WTC11 (cell line): Measurements from ENCODE around the gene CPSF7. TPM values are rescaled to one million over a fixed set of nuclear protein-coding genes. Genes with fewer than 3 reads are reported as not detected.

Source experiments
- ATAC-seq: fragments of 200-7000 bp; cut with Tn5 transposase; 2 replicates; pipeline ENCODE4 v1.10.0; 2021; ENCODE audit warnings: mild to moderate bottlenecking, moderate library complexity
- CTCF ChIA-PET: fragments of 300-600 bp; sonication (Branson Sonifier 250); formaldehyde crosslinking; loops from one replicate; lab custom pipeline; 2021; ENCODE audit warnings: antibody characterized with exemption; lab: Charles Lee
- POLR2A ChIA-PET: fragments of 350-600 bp; sonication (Branson Sonifier 250); formaldehyde crosslinking; loops from one replicate; lab custom pipeline; 2021; ENCODE audit warnings: antibody characterized with exemption; lab: Charles Lee
- DNase-seq: peaks from one replicate; pipeline ENCODE4 v3.0.0; 2021; ENCODE audit warnings: low spot score
- H3K27ac Mint-ChIP-seq: 2 replicates; pipeline ENCODE4 v1.8.0; 2021; ENCODE audit warnings: mixed read lengths
- H3K27me3 Mint-ChIP-seq: 2 replicates; pipeline ENCODE4 v1.8.0; 2021; ENCODE audit warnings: low read depth, mild to moderate bottlenecking, moderate library complexity, mixed read lengths
- H3K36me3 Mint-ChIP-seq: 2 replicates; pipeline ENCODE4 v1.8.0; 2021; ENCODE audit warnings: mixed read lengths
- H3K4me1 Mint-ChIP-seq: 2 replicates; pipeline ENCODE4 v1.8.0; 2022; ENCODE audit warnings: mixed read lengths
- H3K4me3 Mint-ChIP-seq: 2 replicates; pipeline ENCODE4 v1.8.0; 2021; ENCODE audit warnings: mild to moderate bottlenecking, moderate library complexity, mixed read lengths
- H3K9me3 Mint-ChIP-seq: 2 replicates; pipeline ENCODE4 v1.8.0; 2021; ENCODE audit warnings: mixed read lengths
- AFF4 ChIP-seq: sonication (generic); formaldehyde crosslinking; IDR thresholded peaks from 2 replicates; pipeline ENCODE4 v1.8.1; 2023; ENCODE audit warnings: mild to moderate bottlenecking, missing genetic modification reagents, borderline replicate concordance
- AR ChIP-seq: fragments of 250-450 bp; sonication (Bioruptor Pico); IDR thresholded peaks from 2 replicates; pipeline ENCODE4 v1.9.0; 2021; ENCODE audit warnings: mild to moderate bottlenecking
- ATF1 ChIP-seq: sonication (generic); formaldehyde crosslinking; IDR thresholded peaks from 2 replicates; pipeline ENCODE4 v1.8.1; 2023; ENCODE audit warnings: mild to moderate bottlenecking, moderate library complexity, missing genetic modification reagents
- ATF2 ChIP-seq: sonication (generic); formaldehyde crosslinking; IDR thresholded peaks from 2 replicates; pipeline ENCODE4 v1.8.1; 2022; ENCODE audit warnings: low read depth, missing genetic modification reagents, borderline replicate concordance
- FOXP1 ChIP-seq: sonication (generic); formaldehyde crosslinking; IDR thresholded peaks from 2 replicates; pipeline ENCODE4 v1.8.0; 2022; ENCODE audit warnings: missing genetic modification reagents, mild to moderate bottlenecking, moderate library complexity, borderline replicate concordance
- FOXP4 ChIP-seq: sonication (generic); formaldehyde crosslinking; IDR thresholded peaks from 2 replicates; pipeline ENCODE4 v1.8.0; 2022; ENCODE audit warnings: mild to moderate bottlenecking, missing genetic modification reagents
- GABPB1 ChIP-seq: sonication (generic); formaldehyde crosslinking; IDR thresholded peaks from 2 replicates; pipeline ENCODE4 v1.8.1; 2023; ENCODE audit warnings: mild to moderate bottlenecking, missing genetic modification reagents
- GRHL2 ChIP-seq: fragments of 250-450 bp; sonication (Bioruptor Pico); IDR thresholded peaks from 2 replicates; pipeline ENCODE4 v1.8.0; 2022; ENCODE audit warnings: mild to moderate bottlenecking, moderate library complexity; ENCODE audit not compliant: insufficient replicate concordance, severe bottlenecking
- IRF1 ChIP-seq: sonication (generic); formaldehyde crosslinking; IDR thresholded peaks from 2 replicates; pipeline ENCODE4 v1.8.0; 2023; ENCODE audit warnings: missing genetic modification reagents
- IRF2 ChIP-seq: sonication (generic); formaldehyde crosslinking; IDR thresholded peaks from 2 replicates; pipeline ENCODE4 v1.8.0; 2022; ENCODE audit warnings: low read depth, missing genetic modification reagents, borderline replicate concordance
- PRDM15 ChIP-seq: sonication (generic); formaldehyde crosslinking; IDR thresholded peaks from 2 replicates; pipeline ENCODE4 v1.8.0; 2022; ENCODE audit warnings: missing genetic modification reagents
- RELA ChIP-seq: sonication (generic); formaldehyde crosslinking; IDR thresholded peaks from 2 replicates; pipeline ENCODE4 v1.8.1; 2022; ENCODE audit warnings: missing genetic modification reagents, mild to moderate bottlenecking, borderline replicate concordance
- STAT6 ChIP-seq: sonication (generic); formaldehyde crosslinking; conservative IDR thresholded peaks from 2 replicates; pipeline ENCODE4 v1.8.1; 2023; ENCODE audit warnings: mild to moderate bottlenecking, low read depth, missing genetic modification reagents, moderate library complexity
- ZNF138 ChIP-seq: sonication (generic); formaldehyde crosslinking; conservative IDR thresholded peaks from 2 replicates; pipeline ENCODE4 v1.8.1; 2022; ENCODE audit warnings: mild to moderate bottlenecking, moderate library complexity, missing genetic modification reagents
- ZNF232 ChIP-seq: sonication (generic); formaldehyde crosslinking; IDR thresholded peaks from 2 replicates; pipeline ENCODE4 v1.8.0; 2022; ENCODE audit warnings: mild to moderate bottlenecking, missing genetic modification reagents
- ZNF317 ChIP-seq: sonication (generic); formaldehyde crosslinking; IDR thresholded peaks from 2 replicates; pipeline ENCODE4 v1.8.1; 2023; ENCODE audit warnings: low read depth, mild to moderate bottlenecking, moderate library complexity, missing genetic modification reagents, borderline replicate concordance
- ZNF671 ChIP-seq: fragments of 250-450 bp; sonication (Bioruptor Pico); IDR thresholded peaks from 2 replicates; pipeline ENCODE4 v1.8.0; 2021; ENCODE audit warnings: mild to moderate bottlenecking
- total RNA-seq: library from RNA; stranded (reverse); gene quantifications from 3 replicates; pipeline ENCODE4 v1.2.3, GENCODE V29; 2021

The CPSF7 gene
- total RNA-seq, 1 experiment from 2014 or later: 88.3 TPM

- Mint-ChIP-seq H3K27me3 (no peaks in the 10 kb centered on the region), H3K4me1 (peaks cover 2% of the 10 kb centered on the region), H3K36me3 (peaks cover 86% of the 10 kb centered on the region), H3K27ac (no peak overlapping the region), H3K9me3 (peaks cover 13% of the 10 kb centered on the region), H3K4me3 (no peak overlapping the region)
- ChIA-PET CTCF (no interaction called here), POLR2A (no interaction called here)
- ATAC-seq (no peak), DNase-seq (no peak)
- TF ChIP-seq FOXP4 (CRISPR knock-in tag) (no peak), ATF2 (CRISPR knock-in tag) (no peak), GRHL2 (CRISPR knock-in tag) (no peak), STAT6 (no peak), ZNF138 (CRISPR knock-in tag) (no peak), ZNF671 (no peak), ZNF232 (CRISPR knock-in tag) (no peak), FOXP1 (CRISPR knock-in tag) (no peak), GABPB1 (CRISPR knock-in tag) (no peak)
Measured at GRCh38 chr11:61368646-61369045, 61.1 kb downstream of the CPSF7 start.

- no peak overlapping the region for H3K27ac Mint-ChIP-seq
- POLR2A ChIA-PET: no interaction called here
- H3K9me3 Mint-ChIP-seq: peaks cover 9% of the 10 kb centered on the region
- TF ChIP-seq ZNF317 (no peak), IRF2 (CRISPR knock-in tag) (no peak), RELA (CRISPR knock-in tag) (no peak), IRF1 (no peak), PRDM15 (CRISPR knock-in tag) (no peak), ATF1 (CRISPR knock-in tag) (no peak), AFF4 (CRISPR knock-in tag) (no peak), AR (CRISPR knock-in tag) (no peak), ZNF138 (CRISPR knock-in tag) (no peak)
Measured at GRCh38 chr11:61367406-61367805, 62.4 kb downstream of the CPSF7 start.

More at GRCh38 chr11:61367406-61367805, 62.4 kb downstream of the CPSF7 start:
- Mint-ChIP-seq H3K4me3 (no peak overlapping the region), H3K4me1 (peaks cover 14% of the 10 kb centered on the region), H3K36me3 (peaks cover 76% of the 10 kb centered on the region), H3K27me3 (no peaks in the 10 kb centered on the region)
- no peak for ATAC-seq
- DNase-seq: no peak
- CTCF ChIA-PET: interaction anchor here (2.0 kb wide), 1 partner anchor 31 kb away, joined by 10 read pairs; no protein-coding TSS in a partner anchor
